Brain microvascular endothelial cell (primary cell): Measurements from ENCODE around the gene MECP2.

ENCODE experiments used
- DNase-seq: peaks from one replicate; pipeline ENCODE4 v3.0.0-alpha.2; 2020
- H3K27ac ChIP-seq: fragments of 250-450 bp; sonication (Bioruptor Pico); 2 replicates; pipeline ENCODE4 v1.5.1; 2020; ENCODE audit warnings: mild to moderate bottlenecking, moderate library complexity
- H3K27me3 ChIP-seq: fragments of 250-450 bp; sonication (Bioruptor Pico); replicated peaks from 2 replicates; pipeline ENCODE4 v1.5.1; 2020; ENCODE audit warnings: mild to moderate bottlenecking
- H3K36me3 ChIP-seq: fragments of 250-450 bp; sonication (Bioruptor Pico); replicated peaks from 2 replicates; pipeline ENCODE4 v1.5.1; 2020; ENCODE audit warnings: mild to moderate bottlenecking
- H3K4me3 ChIP-seq: 2 replicates; pipeline ENCODE4 v1.5.1; 2011; ENCODE audit warnings: low read depth, mild to moderate bottlenecking, control low read depth, low read length, moderate library complexity
- in situ Hi-C: cut with HindIII; loops from 2 replicates; pipeline ENCODE4 v1.10.0; 2017; ENCODE audit warnings: low sequenced_read_pairs, low pct_ligation_motif_present
- TF ChIP-seq, protein P1 (sequence below): IDR thresholded peaks from 2 replicates; pipeline ENCODE4 v1.5.1; 2011; ENCODE audit warnings: low read depth, mild to moderate bottlenecking, moderate library complexity, low read length, control low read depth, inconsistent platforms; ENCODE audit errors: missing control alignments

MECP2 gene

DNA sequence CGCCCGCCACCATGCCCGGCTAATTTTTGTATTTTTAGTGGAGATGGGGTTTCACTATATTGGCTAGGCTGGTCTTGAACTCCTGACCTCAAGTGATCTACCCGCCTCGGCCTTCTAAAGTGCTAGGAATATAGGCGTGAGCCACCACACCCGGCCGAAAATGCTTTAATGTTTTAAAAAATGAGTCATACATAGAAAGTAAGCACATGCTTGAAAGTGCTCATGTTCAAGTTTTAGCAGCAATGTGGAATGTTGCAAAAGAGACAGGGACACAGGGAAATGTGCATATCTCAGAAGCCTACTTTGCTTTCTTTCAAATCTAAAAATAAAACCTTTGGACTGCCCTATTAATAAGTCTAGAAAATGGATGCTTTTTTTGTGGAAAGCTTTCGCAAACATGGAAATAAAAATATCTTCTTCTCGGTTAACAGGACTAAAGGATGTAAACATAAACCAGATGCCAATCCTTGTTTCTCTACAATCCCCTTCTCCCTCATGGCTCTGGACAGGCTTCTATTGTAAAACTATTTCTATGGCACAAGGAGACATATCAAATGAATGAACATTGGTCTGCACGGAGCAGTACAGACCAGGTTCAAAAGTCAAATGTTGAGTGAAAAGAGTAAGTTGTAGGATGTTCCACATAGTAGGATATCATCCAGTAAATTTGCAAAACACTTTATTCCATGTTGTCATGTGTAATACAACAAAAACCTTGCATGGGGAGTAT lies 15.0 kb downstream of the MECP2 start:
- in situ Hi-C loops = no loop called here
- H3K36me3 ChIP-seq = no peaks in the 10 kb centered on the region
- H3K4me3 ChIP-seq = no peak overlapping the region
- H3K27ac ChIP-seq = peak overlapping the region; percentile 45
- H3K27me3 ChIP-seq = no peaks in the 10 kb centered on the region
- peak; percentile 47 for DNase-seq
- TF ChIP-seq, protein P1, sequence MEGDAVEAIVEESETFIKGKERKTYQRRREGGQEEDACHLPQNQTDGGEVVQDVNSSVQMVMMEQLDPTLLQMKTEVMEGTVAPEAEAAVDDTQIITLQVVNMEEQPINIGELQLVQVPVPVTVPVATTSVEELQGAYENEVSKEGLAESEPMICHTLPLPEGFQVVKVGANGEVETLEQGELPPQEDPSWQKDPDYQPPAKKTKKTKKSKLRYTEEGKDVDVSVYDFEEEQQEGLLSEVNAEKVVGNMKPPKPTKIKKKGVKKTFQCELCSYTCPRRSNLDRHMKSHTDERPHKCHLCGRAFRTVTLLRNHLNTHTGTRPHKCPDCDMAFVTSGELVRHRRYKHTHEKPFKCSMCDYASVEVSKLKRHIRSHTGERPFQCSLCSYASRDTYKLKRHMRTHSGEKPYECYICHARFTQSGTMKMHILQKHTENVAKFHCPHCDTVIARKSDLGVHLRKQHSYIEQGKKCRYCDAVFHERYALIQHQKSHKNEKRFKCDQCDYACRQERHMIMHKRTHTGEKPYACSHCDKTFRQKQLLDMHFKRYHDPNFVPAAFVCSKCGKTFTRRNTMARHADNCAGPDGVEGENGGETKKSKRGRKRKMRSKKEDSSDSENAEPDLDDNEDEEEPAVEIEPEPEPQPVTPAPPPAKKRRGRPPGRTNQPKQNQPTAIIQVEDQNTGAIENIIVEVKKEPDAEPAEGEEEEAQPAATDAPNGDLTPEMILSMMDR = no peak

DNA sequence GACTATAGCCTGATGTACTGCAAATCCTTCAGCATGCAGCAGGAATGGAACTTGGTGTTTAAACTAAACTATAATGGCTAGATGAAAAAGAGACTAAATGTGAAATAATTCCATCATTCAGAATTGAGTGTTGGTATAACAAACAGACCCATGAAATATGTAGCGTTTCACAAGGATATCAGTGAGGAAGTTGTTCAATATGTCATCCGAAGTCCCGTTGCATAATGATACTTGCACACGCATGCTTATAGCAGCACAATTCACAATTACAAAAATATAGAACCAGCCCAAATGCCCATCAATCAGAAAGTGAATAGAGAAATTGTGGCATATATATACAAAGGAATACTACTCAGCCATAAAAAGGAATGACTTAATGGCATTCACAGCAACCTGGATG lies 20.4 kb downstream of the MECP2 start:
- in situ Hi-C loops = no loop called here
- H3K36me3 ChIP-seq = no peaks in the 10 kb centered on the region
- H3K27ac ChIP-seq = no peak overlapping the region
- DNase-seq = no peak
- no peak overlapping the region for H3K4me3 ChIP-seq
- TF ChIP-seq, protein P1 = no peak
- no peaks in the 10 kb centered on the region for H3K27me3 ChIP-seq

DNA sequence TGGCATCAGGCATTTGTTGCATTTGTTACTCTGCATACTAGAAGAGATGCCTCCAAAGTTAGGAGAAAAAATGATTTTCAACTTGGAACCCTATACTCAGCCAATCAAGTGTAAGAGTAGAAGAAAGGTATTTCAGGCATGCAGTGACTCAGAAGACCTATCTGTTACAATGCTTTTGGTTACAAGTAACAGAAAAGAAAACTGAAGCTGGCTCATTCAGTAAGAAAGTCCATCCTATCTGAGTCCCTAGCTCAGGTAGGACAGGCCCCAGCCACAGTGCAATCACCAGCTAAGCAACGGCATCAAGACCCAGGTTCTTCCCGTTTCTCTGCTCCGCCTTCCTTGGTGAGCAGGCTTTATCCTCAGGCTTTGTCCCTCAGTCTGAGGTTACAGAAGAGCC lies 23.3 kb downstream of the MECP2 start:
- TF ChIP-seq, protein P1 = no peak
- no peaks in the 10 kb centered on the region for H3K27me3 ChIP-seq
- H3K4me3 ChIP-seq = no peak overlapping the region
- H3K27ac ChIP-seq = no peak overlapping the region
- in situ Hi-C loops = no loop called here
- DNase-seq = peak; percentile 27
- H3K36me3 ChIP-seq = no peaks in the 10 kb centered on the region

DNA sequence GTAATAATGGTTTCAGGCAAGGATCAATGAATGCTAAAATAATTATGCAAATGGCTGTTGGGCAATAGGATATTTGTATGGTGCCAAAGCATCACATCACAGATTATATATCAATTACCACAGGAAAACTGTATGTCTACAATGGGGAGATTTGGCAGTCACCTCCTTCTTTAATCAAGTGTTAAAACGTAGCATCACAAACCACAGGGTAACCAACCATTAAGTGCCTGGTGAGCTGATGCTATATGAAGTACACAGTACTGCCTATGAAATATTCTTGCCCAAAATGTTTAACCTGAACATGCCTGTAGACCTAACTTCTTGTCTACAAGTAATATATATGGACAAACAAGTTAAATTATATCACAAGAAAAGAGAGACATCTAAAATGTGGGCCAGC lies 25.3 kb downstream of the MECP2 start:
- in situ Hi-C loops = no loop called here
- Histone ChIP-seq H3K27me3 (no peaks in the 10 kb centered on the region), H3K27ac (no peak overlapping the region), H3K36me3 (no peaks in the 10 kb centered on the region), H3K4me3 (no peak overlapping the region)
- no peak for DNase-seq
- TF ChIP-seq, protein P1 = no peak

DNA sequence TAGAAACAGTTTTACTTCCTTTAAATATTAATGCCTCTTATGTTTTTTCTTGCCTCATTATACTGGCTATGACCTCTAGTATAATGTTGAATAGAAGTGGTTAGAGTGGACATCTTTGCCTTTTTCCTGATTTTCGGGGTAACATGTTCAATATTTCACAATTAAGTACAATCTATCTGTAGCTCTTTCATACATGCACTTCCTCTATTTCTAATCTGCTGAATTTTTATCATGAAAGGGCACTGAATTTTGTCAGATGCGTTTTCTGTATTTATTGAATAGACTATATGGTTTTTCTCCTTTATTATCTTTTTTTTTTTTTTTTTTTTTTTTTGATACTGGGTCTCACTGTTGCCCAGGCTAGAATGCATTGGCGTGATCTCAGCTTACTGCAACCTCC lies 29.0 kb downstream of the MECP2 start:
- H3K36me3 ChIP-seq = no peaks in the 10 kb centered on the region
- TF ChIP-seq, protein P1 = no peak
- no peaks in the 10 kb centered on the region for H3K27me3 ChIP-seq
- no peak overlapping the region for H3K4me3 ChIP-seq
- DNase-seq = no peak
- H3K27ac ChIP-seq = no peak overlapping the region
- in situ Hi-C loops = no loop called here

DNA sequence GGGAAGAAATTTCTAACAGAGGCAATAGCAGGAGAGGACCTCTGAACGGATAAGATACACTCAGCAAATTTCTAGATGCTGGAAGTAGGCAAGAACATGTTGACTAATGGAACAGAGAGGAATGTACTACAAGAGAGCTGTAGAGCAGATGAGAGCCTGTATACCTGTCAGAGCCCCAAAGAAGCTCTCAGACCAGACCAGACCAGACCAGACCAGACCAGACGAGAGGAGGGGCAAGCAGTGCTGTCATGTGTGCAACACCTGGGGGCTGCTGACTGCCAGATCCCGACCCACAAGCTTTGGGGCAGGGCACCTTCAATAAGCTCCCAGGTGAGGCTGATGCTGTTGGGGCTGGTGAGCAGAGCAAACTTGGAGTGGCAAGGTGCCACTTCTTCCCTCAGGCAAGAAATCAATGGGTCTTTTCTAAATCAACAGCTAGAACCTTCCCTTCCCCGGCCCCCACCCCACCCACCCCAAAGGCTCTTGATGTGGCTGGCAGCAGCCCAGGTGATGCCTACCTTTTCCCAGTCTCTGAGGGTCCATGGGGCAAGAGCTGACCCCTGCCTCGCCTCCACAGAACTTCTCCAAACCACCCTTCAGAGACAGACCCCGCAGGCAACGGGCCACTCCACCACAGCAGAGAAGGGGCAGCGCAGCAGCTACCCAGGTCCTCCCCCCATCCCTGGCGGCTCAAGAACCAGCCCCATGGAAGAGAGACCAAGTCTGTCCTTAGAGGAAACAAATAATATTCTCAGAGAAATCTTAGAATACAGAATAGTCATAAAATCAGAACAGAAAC lies 32.7 kb downstream of the MECP2 start:
- no peaks in the 10 kb centered on the region for H3K27me3 ChIP-seq
- in situ Hi-C loops = no loop called here
- TF ChIP-seq, protein P1 = no peak
- H3K4me3 ChIP-seq = no peak overlapping the region
- no peak overlapping the region for H3K27ac ChIP-seq
- no peak for DNase-seq
- no peaks in the 10 kb centered on the region for H3K36me3 ChIP-seq
